Measurements from ENCODE around the gene FBLN5.
A peak's percentile ranks its signal among the peaks of the same experiment; 100 is the strongest.
"Not testable (repeated sequence)": the region's sequence is repeated elsewhere in the genome, so short reads cannot be mapped to it uniquely, and the experiment has no call there.

FBLN5 gene

GRCh38 chr14:91858536-91859275 is 88.8 kb downstream of the FBLN5 start:
- DNase-seq, result no peak

- DNase-seq, result no peak
Observed at GRCh38 chr14:91857614-91858013, 89.9 kb downstream of the FBLN5 start.

GRCh38 chr14:91854327-91854934 is 93.1 kb downstream of the FBLN5 start:
- DNase-seq, result no peak

GRCh38 chr14:91851563-91851962 is 95.9 kb downstream of the FBLN5 start:
- no peak for DNase-seq

GRCh38 chr14:91848504-91849001 is 98.9 kb downstream of the FBLN5 start:
- no peak for DNase-seq

- no peak for DNase-seq
Observed at GRCh38 chr14:91847693-91848092, 99.8 kb downstream of the FBLN5 start.

- DNase-seq, result no peak
Observed at GRCh38 chr14:91845652-91846051, 101.8 kb downstream of the FBLN5 start.

- DNase-seq, result not testable (repeated sequence)
Observed at GRCh38 chr14:91845056-91845455, 102.4 kb downstream of the FBLN5 start.

GRCh38 chr14:91844029-91844428 is 103.5 kb downstream of the FBLN5 start:
- no peak for DNase-seq

- DNase-seq, result no peak
Observed at GRCh38 chr14:91843437-91843836, 104.1 kb downstream of the FBLN5 start.

GRCh38 chr14:91841065-91841464 is 106.4 kb downstream of the FBLN5 start:
- DNase-seq, result no peak

GRCh38 chr14:91839749-91840148 is 107.7 kb downstream of the FBLN5 start:
- no peak for DNase-seq

- DNase-seq, result no peak
Observed at GRCh38 chr14:91837076-91837475, 110.4 kb downstream of the FBLN5 start.

GRCh38 chr14:91835920-91836843 is 111.3 kb downstream of the FBLN5 start:
- peak; percentile 75 to 82 for DNase-seq

- peak in 1 of 2 donors; percentile 13 for DNase-seq
Observed at GRCh38 chr14:91835197-91835919, 112.1 kb downstream of the FBLN5 start.

- DNase-seq, result no peak
Observed at GRCh38 chr14:91834571-91834970, 112.9 kb downstream of the FBLN5 start.

GRCh38 chr14:91831337-91831736 is 116.2 kb downstream of the FBLN5 start:
- no peak for DNase-seq

GRCh38 chr14:91830777-91831176 is 116.7 kb downstream of the FBLN5 start:
- DNase-seq, result peak in 1 of 2 donors; percentile 19

- no peak for DNase-seq
Observed at GRCh38 chr14:91829511-91829910, 118.0 kb downstream of the FBLN5 start.

- DNase-seq, result no peak
Observed at GRCh38 chr14:91827746-91828145, 119.7 kb downstream of the FBLN5 start.
